CD4-positive, alpha-beta T cell treated with Interleukin-6 at 100 ng/mL for 8 hours (primary cell): Measurements from ENCODE around the gene SYTL3.
"Not testable (repeated sequence)": the region's sequence is repeated elsewhere in the genome, so short reads cannot be mapped to it uniquely, and the experiment has no call there.

Experiments used
- DNase-seq: peaks from one replicate; pipeline ENCODE4 v3.0.0-alpha.2; 2020; ENCODE audit warnings: mixed read lengths, low spot score

SYTL3 gene

GRCh38 chr6:158621694-158622544, 27.9 kb upstream of the SYTL3 start:
- DNase-seq = no peak

- DNase-seq = no peak
These were observed 27.2 kb upstream of the SYTL3 start for GRCh38 chr6:158622545-158623190.

GRCh38 chr6:158624684-158625682, 24.9 kb upstream of the SYTL3 start:
- DNase-seq = no peak

GRCh38 chr6:158625881-158626305, 24.0 kb upstream of the SYTL3 start:
- no peak for DNase-seq

DNA sequence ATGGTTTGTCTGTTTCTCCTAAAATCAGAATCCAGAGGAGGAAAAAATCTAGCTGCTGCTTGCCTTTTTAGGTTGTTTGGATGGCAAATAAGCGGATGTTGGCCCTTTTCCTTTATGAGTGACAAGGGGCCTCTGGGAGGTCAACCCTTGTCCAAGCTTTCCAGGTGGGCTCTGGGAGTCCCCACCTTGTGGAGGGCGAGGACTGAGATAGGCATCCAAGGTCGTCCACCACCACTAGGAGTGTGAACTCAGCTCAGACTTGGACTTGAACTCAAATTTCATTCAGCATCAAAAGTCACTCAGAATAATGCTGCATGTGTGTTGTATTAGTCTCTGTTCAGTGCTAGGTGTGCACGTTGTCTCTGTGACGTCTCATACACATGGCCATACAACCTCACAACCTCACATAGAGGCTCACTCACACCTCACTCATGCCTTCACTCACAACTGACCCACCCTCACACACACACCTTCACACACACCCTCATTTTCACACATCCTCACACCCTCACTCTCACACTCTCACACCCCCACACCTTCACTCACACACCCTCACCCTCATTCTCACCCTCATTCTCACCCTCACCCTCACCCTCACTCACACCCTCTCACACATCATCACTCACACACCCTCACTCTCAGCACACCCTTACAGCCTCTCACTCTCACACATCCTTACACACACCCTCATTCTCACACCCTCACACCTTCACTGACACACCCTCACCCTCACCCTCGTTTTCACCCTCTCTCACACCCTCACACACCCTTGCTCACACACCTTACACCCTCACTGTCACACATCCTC, 23.3 kb upstream of the SYTL3 start:
- no peak for DNase-seq

- no peak for DNase-seq
These were observed 22.5 kb upstream of the SYTL3 start for GRCh38 chr6:158627168-158627939.

DNA sequence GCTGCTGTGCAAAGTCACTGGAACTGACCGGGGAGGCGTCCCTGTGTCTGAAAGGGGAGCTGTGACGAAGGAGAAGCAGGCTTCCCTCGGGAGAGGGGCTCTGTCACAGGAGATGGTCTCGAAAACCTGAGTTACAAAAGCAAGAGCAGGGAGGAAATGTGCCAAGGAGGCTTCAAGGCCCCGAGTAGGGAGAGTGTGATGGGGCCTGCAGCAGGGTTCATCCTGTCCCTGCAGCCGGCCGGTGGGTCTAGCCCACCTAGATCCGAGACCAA, 22.0 kb upstream of the SYTL3 start:
- no peak for DNase-seq

GRCh38 chr6:158628542-158628941, 21.3 kb upstream of the SYTL3 start:
- DNase-seq = no peak

DNA sequence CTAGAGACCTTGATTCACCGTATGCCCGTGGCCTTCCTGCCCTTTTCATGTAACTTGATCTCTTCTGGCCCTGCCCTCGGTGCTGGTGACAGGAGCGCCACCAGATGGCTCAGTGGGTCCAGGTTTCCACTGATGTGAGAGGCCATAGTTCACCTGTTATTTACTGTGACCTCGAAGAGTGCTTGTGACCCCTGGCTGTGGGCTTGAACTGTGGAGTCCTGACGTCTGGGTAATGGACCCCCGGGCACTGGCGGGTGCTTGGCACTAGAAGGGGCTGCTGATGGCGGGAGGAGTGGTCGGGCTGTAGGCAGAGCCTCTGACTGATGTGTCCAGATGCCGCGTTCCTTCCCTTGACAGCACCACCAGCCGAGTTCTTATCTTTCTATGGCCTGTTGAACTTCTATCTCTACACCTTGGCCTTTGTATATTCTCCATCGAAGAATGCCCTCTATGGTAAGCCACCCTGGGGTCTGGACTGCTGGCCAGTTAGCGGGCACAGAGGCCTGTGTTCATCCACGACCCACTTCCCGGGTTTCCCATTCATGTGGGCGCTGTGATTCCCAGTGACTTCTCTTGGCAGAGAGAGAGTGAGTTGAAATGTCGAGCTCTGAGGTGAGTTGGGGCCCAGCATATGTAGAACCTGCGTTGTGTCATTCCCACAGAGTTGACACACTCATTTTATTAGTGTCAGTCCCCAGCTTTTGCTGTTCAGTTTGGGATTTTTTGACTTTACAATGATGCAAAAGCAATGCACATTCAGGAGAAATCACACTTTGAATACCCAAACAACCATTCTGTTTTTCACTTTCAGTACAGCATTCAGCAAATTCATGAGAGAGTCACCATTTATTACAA, 20.3 kb upstream of the SYTL3 start:
- peak; percentile 31 for DNase-seq

DNA sequence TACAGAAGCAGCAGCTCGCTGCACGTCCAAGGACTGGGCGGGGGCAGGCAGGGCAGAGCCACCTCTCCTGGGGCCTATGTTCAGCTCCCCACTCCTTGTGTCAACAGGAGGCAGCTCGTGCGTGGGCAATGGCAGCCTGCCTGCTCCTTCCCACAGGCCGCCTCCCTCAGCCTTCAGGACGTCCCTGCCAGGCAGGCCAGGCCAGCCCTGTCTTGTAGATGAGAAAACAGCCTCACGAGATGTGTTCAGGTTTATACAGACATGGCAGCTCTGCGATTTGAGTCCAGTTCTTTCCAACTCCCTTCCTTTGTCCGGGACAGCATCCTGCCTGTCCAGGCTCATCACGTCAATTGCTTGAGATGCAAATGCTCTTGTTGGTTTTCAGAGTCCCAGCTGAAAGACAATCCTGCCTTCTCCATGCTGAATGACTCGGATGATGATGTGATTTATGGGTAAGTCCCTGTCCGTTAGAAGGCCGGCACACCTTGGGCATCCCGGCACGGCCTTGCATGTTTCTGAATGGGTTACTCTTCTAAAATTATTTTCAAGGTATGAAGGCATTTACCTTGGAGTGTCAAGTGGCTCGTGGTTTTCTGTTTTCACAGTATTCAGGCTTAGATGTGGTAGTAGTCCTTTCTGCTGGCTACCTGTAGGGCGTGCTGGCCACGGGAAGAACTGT, 18.8 kb upstream of the SYTL3 start:
- DNase-seq = no peak

DNA sequence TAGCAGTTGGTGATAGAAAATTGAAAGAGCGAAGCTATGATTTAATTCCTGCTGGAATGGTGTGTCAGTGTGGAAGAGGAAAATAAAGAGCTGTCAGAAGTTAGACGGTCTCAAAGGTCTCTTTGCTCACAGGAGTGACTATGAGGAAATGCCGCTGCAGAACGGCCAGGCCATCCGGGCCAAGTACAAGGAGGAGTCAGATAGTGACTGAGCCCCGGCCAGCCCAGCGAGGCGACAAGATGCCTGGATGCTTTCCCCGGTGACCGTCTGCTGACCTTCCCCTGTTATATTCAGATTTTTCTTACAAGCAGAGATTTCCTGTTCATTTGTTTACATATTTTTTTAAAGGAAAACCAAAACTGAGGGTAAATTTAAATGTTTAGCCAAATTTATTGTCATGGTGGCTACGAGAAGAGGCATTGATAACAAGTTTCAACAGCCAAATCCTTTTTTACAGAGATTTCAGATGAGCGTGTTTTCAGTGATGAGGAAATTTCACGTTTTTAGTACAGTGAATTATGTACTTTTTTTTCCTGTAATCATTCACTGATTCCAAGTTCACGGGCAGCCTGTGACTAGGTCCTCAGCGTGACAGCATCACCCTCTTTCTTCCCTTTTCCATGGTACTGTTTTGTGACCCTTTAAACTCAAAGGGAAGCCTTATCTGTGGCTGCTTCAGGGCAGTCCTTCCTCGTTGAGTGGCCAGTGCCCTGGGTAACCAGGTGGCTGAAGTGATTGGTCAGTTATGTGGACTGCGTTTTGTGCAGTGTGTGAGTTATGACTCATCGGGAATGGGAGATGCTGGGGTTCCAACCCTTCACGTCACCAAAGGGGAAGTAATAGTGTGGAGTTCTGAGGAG, 17.9 kb upstream of the SYTL3 start:
- no peak for DNase-seq

DNA sequence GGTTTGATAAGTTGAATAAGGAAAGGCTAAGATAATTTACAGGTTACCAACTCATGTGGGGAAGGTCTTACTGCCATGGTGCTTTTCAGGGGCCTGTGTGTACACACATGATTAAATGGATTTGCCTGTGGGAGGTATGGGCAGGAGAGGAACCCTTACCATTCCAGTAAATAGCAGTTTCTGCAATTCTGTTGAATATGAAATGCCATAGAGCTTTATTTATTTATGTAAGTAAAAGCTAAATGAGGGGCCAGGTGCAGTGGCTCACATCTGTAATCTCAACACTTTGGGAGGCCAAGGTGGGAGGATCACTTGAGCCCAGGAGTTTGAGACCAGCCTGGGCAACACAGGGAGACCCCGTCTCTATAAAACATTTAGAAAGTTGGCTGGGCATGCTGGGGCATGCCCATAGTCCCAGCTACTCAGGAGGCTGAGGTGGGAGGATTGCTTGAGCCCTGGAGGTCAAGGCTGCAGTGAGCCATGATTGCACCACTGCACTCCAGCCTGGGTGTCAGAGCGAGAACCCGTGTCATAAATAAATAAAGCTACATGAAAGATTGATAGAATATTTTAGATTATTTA, 17.2 kb upstream of the SYTL3 start:
- not testable (repeated sequence) for DNase-seq

DNA sequence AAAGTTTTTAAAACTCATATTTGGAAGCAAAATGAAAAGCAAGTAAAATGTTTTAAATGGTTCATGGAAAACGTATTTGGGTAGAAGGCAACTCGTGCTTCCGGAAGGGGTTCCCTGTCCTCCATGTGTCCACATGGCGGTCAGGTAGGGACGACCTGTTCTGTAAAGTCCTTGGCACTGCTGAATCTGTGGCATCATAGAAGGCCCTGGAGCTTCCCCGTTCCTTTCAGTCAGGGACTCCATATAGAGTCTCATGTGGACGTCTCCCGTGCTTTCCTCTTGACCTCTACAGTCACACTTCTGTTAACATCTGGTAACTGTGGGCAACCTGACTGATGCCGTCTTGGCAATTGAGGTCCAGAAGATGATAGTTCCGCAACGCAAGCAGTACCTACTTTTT, 16.7 kb upstream of the SYTL3 start:
- no peak for DNase-seq

GRCh38 chr6:158634695-158635426, 15.0 kb upstream of the SYTL3 start:
- DNase-seq = no peak

DNA sequence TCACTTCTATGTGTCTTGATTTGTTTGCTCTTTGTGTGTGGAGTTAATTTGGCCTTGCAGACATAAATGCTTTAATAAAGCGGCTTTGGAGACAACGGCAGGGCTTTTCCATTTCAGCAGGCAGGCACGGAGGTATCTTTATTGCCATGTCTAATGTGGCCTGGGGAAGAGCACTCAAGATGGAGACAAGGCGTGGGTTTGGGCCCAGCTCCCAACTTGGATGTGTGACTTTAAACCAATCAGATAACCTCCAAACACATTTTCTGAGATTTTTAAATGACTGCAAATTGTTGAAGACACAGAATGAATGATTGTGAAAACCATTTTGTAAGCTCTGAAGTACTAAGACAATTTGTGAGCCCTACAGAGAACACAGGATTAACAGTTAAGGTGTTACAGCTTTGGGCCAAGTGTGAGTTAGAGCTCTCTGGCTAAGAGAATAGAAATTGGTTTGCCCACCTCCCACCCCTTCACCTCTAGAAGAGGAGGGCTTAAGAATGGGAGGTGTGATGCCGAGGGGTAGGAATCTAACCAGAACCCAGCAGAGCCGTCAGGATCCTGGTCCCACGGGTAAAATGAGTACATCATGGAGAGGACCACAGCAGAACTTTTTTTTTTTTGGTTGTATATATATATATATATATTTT, 14.3 kb upstream of the SYTL3 start:
- no peak for DNase-seq

GRCh38 chr6:158636778-158637177, 13.1 kb upstream of the SYTL3 start:
- no peak for DNase-seq

- DNase-seq = no peak
These were observed 11.5 kb upstream of the SYTL3 start for GRCh38 chr6:158638324-158638854.
